ENCODE results near the gene STIL.
"Not testable (repeated sequence)": the region's sequence is repeated elsewhere in the genome, so short reads cannot be mapped to it uniquely, and the experiment has no call there.

STIL gene

GRCh38 chr1:47332779-47333577, 19.0 kb upstream of the STIL start:
- H3K4me1 Mint-ChIP-seq = peaks cover 16% of the 10 kb centered on the region
- CTCF ChIA-PET = interaction anchor here (1.0 kb wide), 1 partner anchor 19 kb away, joined by 3 read pairs; the partner anchor contains the start of gene STIL

GRCh38 chr1:47331875-47332274, 17.9 kb upstream of the STIL start:
- H3K36me3 Mint-ChIP-seq = peaks cover 6% of the 10 kb centered on the region
- DNase-seq = no peak
- no peak overlapping the region for H3K27ac Mint-ChIP-seq
- no peaks in the 10 kb centered on the region for H3K9me3 Mint-ChIP-seq
- H3K27me3 Mint-ChIP-seq = no peaks in the 10 kb centered on the region
- peaks cover 16% of the 10 kb centered on the region for H3K4me1 Mint-ChIP-seq
- CTCF ChIA-PET = no interaction called here
- H3K4me3 Mint-ChIP-seq = no peak overlapping the region

More at GRCh38 chr1:47332779-47333577, 19.0 kb upstream of the STIL start:
- H3K4me3 Mint-ChIP-seq = no peak overlapping the region
- H3K27ac Mint-ChIP-seq = no peak overlapping the region
- H3K9me3 Mint-ChIP-seq = no peaks in the 10 kb centered on the region
- no peaks in the 10 kb centered on the region for H3K27me3 Mint-ChIP-seq
- no peak for DNase-seq
- peaks cover 6% of the 10 kb centered on the region for H3K36me3 Mint-ChIP-seq

GRCh38 chr1:47330212-47330611, 16.3 kb upstream of the STIL start:
- Mint-ChIP-seq H3K27ac (no peak overlapping the region), H3K4me1 (peaks cover 9% of the 10 kb centered on the region), H3K36me3 (no peaks in the 10 kb centered on the region), H3K4me3 (no peak overlapping the region), H3K9me3 (no peaks in the 10 kb centered on the region), H3K27me3 (no peaks in the 10 kb centered on the region)
- no peak for DNase-seq
- CTCF ChIA-PET = interaction anchor here (1.2 kb wide), 1 partner anchor 16 kb away, joined by 4 read pairs; the partner anchor contains the start of gene STIL

- H3K4me1 Mint-ChIP-seq = peaks cover 2% of the 10 kb centered on the region
- H3K27ac Mint-ChIP-seq = no peak overlapping the region
- no peaks in the 10 kb centered on the region for H3K9me3 Mint-ChIP-seq
- H3K27me3 Mint-ChIP-seq = no peaks in the 10 kb centered on the region
- CTCF ChIA-PET = no interaction called here
- H3K36me3 Mint-ChIP-seq = no peaks in the 10 kb centered on the region
- H3K4me3 Mint-ChIP-seq = no peak overlapping the region
- DNase-seq = no peak
These were observed 15.0 kb upstream of the STIL start for GRCh38 chr1:47328992-47329391.

- CTCF ChIA-PET = interaction anchor here (0.9 to 1.0 kb wide), 2 partner anchors 12 to 150 kb away, joined by 3 to 4 read pairs; no protein-coding TSS in a partner anchor
- Mint-ChIP-seq H3K27ac (no peak overlapping the region), H3K4me3 (no peak overlapping the region), H3K36me3 (no peaks in the 10 kb centered on the region), H3K9me3 (no peaks in the 10 kb centered on the region), H3K27me3 (no peaks in the 10 kb centered on the region), H3K4me1 (no peaks in the 10 kb centered on the region)
- no peak for DNase-seq
These were observed 12.3 kb upstream of the STIL start for GRCh38 chr1:47326271-47326670.

- CTCF ChIA-PET = interaction anchor here (1.0 kb wide), 1 partner anchor 13 kb away, joined by 4 read pairs; no protein-coding TSS in a partner anchor
- no peak overlapping the region for H3K4me3 Mint-ChIP-seq
- no peak for DNase-seq
- H3K4me1 Mint-ChIP-seq = no peaks in the 10 kb centered on the region
- H3K27me3 Mint-ChIP-seq = no peaks in the 10 kb centered on the region
- H3K9me3 Mint-ChIP-seq = no peaks in the 10 kb centered on the region
- no peaks in the 10 kb centered on the region for H3K36me3 Mint-ChIP-seq
- H3K27ac Mint-ChIP-seq = no peak overlapping the region
These were observed 11.6 kb upstream of the STIL start for GRCh38 chr1:47325528-47325927.

- CTCF ChIA-PET = no interaction called here
These were observed 10.7 kb upstream of the STIL start for GRCh38 chr1:47324682-47325081.

GRCh38 chr1:47323599-47324031, 9.7 kb upstream of the STIL start:
- Mint-ChIP-seq H3K36me3 (no peaks in the 10 kb centered on the region), H3K4me3 (no peak overlapping the region), H3K9me3 (no peaks in the 10 kb centered on the region), H3K4me1 (no peaks in the 10 kb centered on the region), H3K27me3 (no peaks in the 10 kb centered on the region), H3K27ac (no peak overlapping the region)
- DNase-seq = no peak
- CTCF ChIA-PET = no interaction called here

More at GRCh38 chr1:47324682-47325081, 10.7 kb upstream of the STIL start:
- Mint-ChIP-seq H3K4me3 (no peak overlapping the region), H3K27ac (no peak overlapping the region), H3K27me3 (no peaks in the 10 kb centered on the region), H3K9me3 (no peaks in the 10 kb centered on the region), H3K36me3 (no peaks in the 10 kb centered on the region), H3K4me1 (no peaks in the 10 kb centered on the region)
- DNase-seq = no peak

GRCh38 chr1:47319968-47320367, 6.0 kb upstream of the STIL start:
- H3K4me1 Mint-ChIP-seq, DNase-seq, H3K36me3 Mint-ChIP-seq, H3K9me3 Mint-ChIP-seq, H3K27me3 Mint-ChIP-seq, H3K4me3 Mint-ChIP-seq, CTCF ChIA-PET, H3K27ac Mint-ChIP-seq: not testable (repeated sequence)

- DNase-seq = no peak
- no peak overlapping the region for H3K4me3 Mint-ChIP-seq
- H3K27me3 Mint-ChIP-seq = no peaks in the 10 kb centered on the region
- H3K27ac Mint-ChIP-seq = no peak overlapping the region
- peaks cover 9% of the 10 kb centered on the region for H3K36me3 Mint-ChIP-seq
- peaks cover 7% of the 10 kb centered on the region for H3K4me1 Mint-ChIP-seq
- H3K9me3 Mint-ChIP-seq = no peaks in the 10 kb centered on the region
- CTCF ChIA-PET = interaction anchor here (0.9 to 1.4 kb wide), 4 partner anchors 14 to 118 kb away, joined by 3 to 4 read pairs (median 3); no protein-coding TSS in a partner anchor
These were observed 3.9 kb upstream of the STIL start for GRCh38 chr1:47317841-47318240.

GRCh38 chr1:47309427-47309826, 4.5 kb downstream of the STIL start:
- CTCF ChIA-PET = no interaction called here
- no peak overlapping the region for H3K27ac Mint-ChIP-seq
- DNase-seq = no peak
- no peak overlapping the region for H3K4me3 Mint-ChIP-seq
- H3K36me3 Mint-ChIP-seq = peaks cover 42% of the 10 kb centered on the region
- H3K27me3 Mint-ChIP-seq = no peaks in the 10 kb centered on the region
- peaks cover 36% of the 10 kb centered on the region for H3K4me1 Mint-ChIP-seq
- H3K9me3 Mint-ChIP-seq = no peaks in the 10 kb centered on the region

GRCh38 chr1:47302472-47302871, 11.5 kb downstream of the STIL start:
- Mint-ChIP-seq H3K27me3 (no peaks in the 10 kb centered on the region), H3K36me3 (peaks cover 56% of the 10 kb centered on the region), H3K9me3 (no peaks in the 10 kb centered on the region), H3K4me1 (peaks cover 7% of the 10 kb centered on the region), H3K27ac (no peak overlapping the region), H3K4me3 (no peak overlapping the region)
- DNase-seq = no peak
- CTCF ChIA-PET = no interaction called here

GRCh38 chr1:47298025-47298699, 15.8 kb downstream of the STIL start:
- Mint-ChIP-seq H3K36me3 (peaks cover 46% of the 10 kb centered on the region), H3K9me3 (no peaks in the 10 kb centered on the region), H3K27ac (no peak overlapping the region), H3K27me3 (no peaks in the 10 kb centered on the region), H3K4me1 (peaks cover 7% of the 10 kb centered on the region), H3K4me3 (no peak overlapping the region)
- CTCF ChIA-PET = no interaction called here
- DNase-seq = no peak

- CTCF ChIA-PET = no interaction called here
- H3K27ac Mint-ChIP-seq = no peak overlapping the region
- no peaks in the 10 kb centered on the region for H3K9me3 Mint-ChIP-seq
- no peaks in the 10 kb centered on the region for H3K27me3 Mint-ChIP-seq
- no peak for DNase-seq
- peaks cover 7% of the 10 kb centered on the region for H3K4me1 Mint-ChIP-seq
- peaks cover 33% of the 10 kb centered on the region for H3K36me3 Mint-ChIP-seq
- H3K4me3 Mint-ChIP-seq = no peak overlapping the region
These were observed 18.4 kb downstream of the STIL start for GRCh38 chr1:47295579-47295978.

GRCh38 chr1:47294863-47295262, 19.1 kb downstream of the STIL start:
- CTCF ChIA-PET, H3K4me3 Mint-ChIP-seq, H3K27me3 Mint-ChIP-seq, H3K27ac Mint-ChIP-seq, H3K9me3 Mint-ChIP-seq, DNase-seq, H3K4me1 Mint-ChIP-seq: not testable (repeated sequence)
- H3K36me3 Mint-ChIP-seq = peaks cover 32% of the 10 kb centered on the region
